CD4-positive, alpha-beta T cell treated with Interleukin-17A for 1 hour (primary cell): ENCODE measurements around the gene PREX1.

Source experiments
- DNase-seq: peaks from one replicate; pipeline ENCODE4 v3.0.0-alpha.2; 2020

PREX1 gene

GRCh38 chr20:48809673-48810072 lies 18.1 kb downstream of the PREX1 start:
- no peak for DNase-seq

- DNase-seq = no peak
Measured at GRCh38 chr20:48808382-48809034, 19.3 kb downstream of the PREX1 start.

GRCh38 chr20:48807586-48808381 lies 20.0 kb downstream of the PREX1 start:
- no peak for DNase-seq

GRCh38 chr20:48807051-48807450 lies 20.7 kb downstream of the PREX1 start:
- DNase-seq = no peak

- no peak for DNase-seq
Measured at GRCh38 chr20:48805716-48806115, 22.1 kb downstream of the PREX1 start.

GRCh38 chr20:48805286-48805685 lies 22.5 kb downstream of the PREX1 start:
- no peak for DNase-seq

GRCh38 chr20:48804300-48804980 lies 23.4 kb downstream of the PREX1 start:
- DNase-seq = no peak

GRCh38 chr20:48803176-48804053 lies 24.4 kb downstream of the PREX1 start:
- DNase-seq = no peak

GRCh38 chr20:48802647-48803046 lies 25.2 kb downstream of the PREX1 start:
- no peak for DNase-seq

- DNase-seq = no peak
Measured at GRCh38 chr20:48802216-48802615, 25.6 kb downstream of the PREX1 start.

GRCh38 chr20:48801197-48801596 lies 26.6 kb downstream of the PREX1 start:
- no peak for DNase-seq

- no peak for DNase-seq
Measured at GRCh38 chr20:48800177-48800576, 27.6 kb downstream of the PREX1 start.

GRCh38 chr20:48799328-48800105 lies 28.3 kb downstream of the PREX1 start:
- DNase-seq = no peak

- DNase-seq = no peak
Measured at GRCh38 chr20:48797850-48798747, 29.7 kb downstream of the PREX1 start.

GRCh38 chr20:48797275-48797825 lies 30.4 kb downstream of the PREX1 start:
- DNase-seq = no peak

GRCh38 chr20:48795732-48796131 lies 32.1 kb downstream of the PREX1 start:
- no peak for DNase-seq

GRCh38 chr20:48794816-48795457 lies 32.9 kb downstream of the PREX1 start:
- DNase-seq = no peak

- no peak for DNase-seq
Measured at GRCh38 chr20:48794360-48794759, 33.4 kb downstream of the PREX1 start.

- no peak for DNase-seq
Measured at GRCh38 chr20:48793776-48794175, 34.0 kb downstream of the PREX1 start.

- no peak for DNase-seq
Measured at GRCh38 chr20:48791666-48792071, 36.1 kb downstream of the PREX1 start.
